ENCODE data around the gene RAD9A.

DNA sequence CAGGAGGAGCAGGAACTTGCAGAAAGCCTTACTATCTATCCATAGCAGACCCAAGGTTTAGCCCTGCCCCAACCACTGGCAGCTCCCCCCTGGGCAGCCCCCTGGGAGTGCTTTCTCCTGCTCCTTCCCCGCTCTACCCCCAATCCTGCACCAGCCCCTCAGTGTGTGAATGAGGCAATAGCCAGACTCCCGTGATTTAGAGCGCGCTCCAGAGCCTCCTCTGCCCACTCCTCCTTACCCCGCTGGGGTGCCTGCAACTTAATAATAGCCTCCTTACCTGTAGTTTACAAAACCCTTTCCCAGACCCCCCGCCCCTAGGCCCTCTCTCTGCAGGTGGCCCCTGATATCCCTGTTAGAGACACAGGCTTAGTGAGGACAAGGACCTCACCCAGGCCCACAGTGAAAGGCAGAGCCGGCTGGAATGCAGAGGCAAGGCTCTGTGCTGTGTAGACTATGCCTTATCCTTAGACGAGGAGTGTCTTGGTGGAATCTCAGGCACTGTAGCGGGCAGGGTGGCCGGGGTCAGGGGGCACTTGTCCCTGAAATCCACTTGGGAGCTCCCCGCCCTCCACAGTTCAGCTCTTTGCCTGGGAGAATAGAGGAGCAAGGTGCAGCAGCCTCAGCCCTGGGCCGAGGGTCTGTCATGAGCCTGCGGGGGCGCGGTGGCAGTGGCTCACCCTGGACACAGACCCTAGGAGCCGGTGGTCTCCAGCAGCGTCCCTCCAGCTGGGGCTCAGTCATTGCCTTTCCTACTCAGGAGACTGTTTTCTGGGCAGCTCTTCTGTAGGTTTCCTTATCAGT is 19.4 kb downstream of the RAD9A start:
- TF ChIP-seq EZH2 (IDR thresholded peaks at IDR 0.05) (no peak), EZH2phosphoT487 (IDR thresholded peaks at IDR 0.05) (no peak)
- TF ChIP-seq, protein P1, sequence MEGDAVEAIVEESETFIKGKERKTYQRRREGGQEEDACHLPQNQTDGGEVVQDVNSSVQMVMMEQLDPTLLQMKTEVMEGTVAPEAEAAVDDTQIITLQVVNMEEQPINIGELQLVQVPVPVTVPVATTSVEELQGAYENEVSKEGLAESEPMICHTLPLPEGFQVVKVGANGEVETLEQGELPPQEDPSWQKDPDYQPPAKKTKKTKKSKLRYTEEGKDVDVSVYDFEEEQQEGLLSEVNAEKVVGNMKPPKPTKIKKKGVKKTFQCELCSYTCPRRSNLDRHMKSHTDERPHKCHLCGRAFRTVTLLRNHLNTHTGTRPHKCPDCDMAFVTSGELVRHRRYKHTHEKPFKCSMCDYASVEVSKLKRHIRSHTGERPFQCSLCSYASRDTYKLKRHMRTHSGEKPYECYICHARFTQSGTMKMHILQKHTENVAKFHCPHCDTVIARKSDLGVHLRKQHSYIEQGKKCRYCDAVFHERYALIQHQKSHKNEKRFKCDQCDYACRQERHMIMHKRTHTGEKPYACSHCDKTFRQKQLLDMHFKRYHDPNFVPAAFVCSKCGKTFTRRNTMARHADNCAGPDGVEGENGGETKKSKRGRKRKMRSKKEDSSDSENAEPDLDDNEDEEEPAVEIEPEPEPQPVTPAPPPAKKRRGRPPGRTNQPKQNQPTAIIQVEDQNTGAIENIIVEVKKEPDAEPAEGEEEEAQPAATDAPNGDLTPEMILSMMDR (IDR thresholded peaks at IDR 0.05): no peak
